ENCODE data around the gene NELL2.

NELL2 gene

GRCh38 chr12:44647917-44648690 lies 228.0 kb downstream of the NELL2 start:
- Mint-ChIP-seq H3K9me3 (no peaks in the 10 kb centered on the region), H3K27ac (no peak overlapping the region), H3K27me3 (no peaks in the 10 kb centered on the region), H3K4me1 (ENCODE audit: low read depth in 2 of 2) (no peaks in the 10 kb centered on the region), H3K36me3 (ENCODE audit: insufficient read depth) (no peaks in the 10 kb centered on the region), H3K4me3 (no peak overlapping the region)
- no peak for DNase-seq
- ATAC-seq (replicated peaks) = no peak

GRCh38 chr12:44640427-44641190 lies 235.5 kb downstream of the NELL2 start:
- H3K27ac Mint-ChIP-seq = no peak overlapping the region
- no peaks in the 10 kb centered on the region for H3K9me3 Mint-ChIP-seq
- no peaks in the 10 kb centered on the region for H3K36me3 Mint-ChIP-seq (ENCODE audit: insufficient read depth)
- DNase-seq = no peak
- no peak overlapping the region for H3K4me3 Mint-ChIP-seq
- H3K4me1 Mint-ChIP-seq (ENCODE audit: low read depth in 2 of 2) = no peaks in the 10 kb centered on the region
- no peaks in the 10 kb centered on the region for H3K27me3 Mint-ChIP-seq
- no peak for ATAC-seq (replicated peaks)

GRCh38 chr12:44637875-44638274 lies 238.2 kb downstream of the NELL2 start:
- H3K36me3 Mint-ChIP-seq (ENCODE audit: insufficient read depth) = no peaks in the 10 kb centered on the region
- no peak overlapping the region for H3K27ac Mint-ChIP-seq
- H3K9me3 Mint-ChIP-seq = peaks cover 0 to 3% of the 10 kb centered on the region in 2 donors
- no peak overlapping the region for H3K4me3 Mint-ChIP-seq
- H3K27me3 Mint-ChIP-seq = no peaks in the 10 kb centered on the region
- ATAC-seq (replicated peaks) = no peak
- DNase-seq = no peak
- H3K4me1 Mint-ChIP-seq (ENCODE audit: low read depth in 2 of 2) = no peaks in the 10 kb centered on the region

- H3K36me3 Mint-ChIP-seq (ENCODE audit: insufficient read depth) = no peaks in the 10 kb centered on the region
- no peaks in the 10 kb centered on the region for H3K27me3 Mint-ChIP-seq
- H3K4me3 Mint-ChIP-seq = no peak overlapping the region
- H3K9me3 Mint-ChIP-seq = no peaks in the 10 kb centered on the region
- no peak for ATAC-seq (replicated peaks)
- H3K27ac Mint-ChIP-seq = no peak overlapping the region
- no peak for DNase-seq
- H3K4me1 Mint-ChIP-seq (ENCODE audit: low read depth in 2 of 2) = no peaks in the 10 kb centered on the region
Observed at GRCh38 chr12:44628180-44628579, 247.9 kb downstream of the NELL2 start.

- no peaks in the 10 kb centered on the region for H3K4me1 Mint-ChIP-seq (ENCODE audit: low read depth in 2 of 2)
- no peak overlapping the region for H3K4me3 Mint-ChIP-seq
Observed at GRCh38 chr12:44627387-44628166, 248.5 kb downstream of the NELL2 start.

GRCh38 chr12:44626883-44627282 lies 249.2 kb downstream of the NELL2 start:
- no peaks in the 10 kb centered on the region for H3K36me3 Mint-ChIP-seq (ENCODE audit: insufficient read depth)
- H3K9me3 Mint-ChIP-seq = no peaks in the 10 kb centered on the region
- no peak overlapping the region for H3K27ac Mint-ChIP-seq
- no peaks in the 10 kb centered on the region for H3K27me3 Mint-ChIP-seq
- ATAC-seq (replicated peaks) (no peak), DNase-seq (no peak)
- H3K4me1 Mint-ChIP-seq (ENCODE audit: low read depth in 2 of 2) = no peaks in the 10 kb centered on the region
- H3K4me3 Mint-ChIP-seq = no peak overlapping the region

More at GRCh38 chr12:44627387-44628166, 248.5 kb downstream of the NELL2 start:
- no peaks in the 10 kb centered on the region for H3K36me3 Mint-ChIP-seq (ENCODE audit: insufficient read depth)
- ATAC-seq (replicated peaks) (no peak), DNase-seq (no peak)
- no peaks in the 10 kb centered on the region for H3K27me3 Mint-ChIP-seq
- no peak overlapping the region for H3K27ac Mint-ChIP-seq
- H3K9me3 Mint-ChIP-seq = no peaks in the 10 kb centered on the region

- no peaks in the 10 kb centered on the region for H3K4me1 Mint-ChIP-seq (ENCODE audit: low read depth in 2 of 2)
- H3K9me3 Mint-ChIP-seq = no peaks in the 10 kb centered on the region
- no peak for ATAC-seq (replicated peaks)
- H3K27ac Mint-ChIP-seq = no peak overlapping the region
- no peak overlapping the region for H3K4me3 Mint-ChIP-seq
- H3K27me3 Mint-ChIP-seq = no peaks in the 10 kb centered on the region
- DNase-seq = no peak
- no peaks in the 10 kb centered on the region for H3K36me3 Mint-ChIP-seq (ENCODE audit: insufficient read depth)
Observed at GRCh38 chr12:44618946-44619345, 257.2 kb downstream of the NELL2 start.

GRCh38 chr12:44616402-44616801 lies 259.7 kb downstream of the NELL2 start:
- Mint-ChIP-seq H3K4me3 (no peak overlapping the region), H3K27ac (no peak overlapping the region), H3K36me3 (ENCODE audit: insufficient read depth) (no peaks in the 10 kb centered on the region), H3K4me1 (ENCODE audit: low read depth in 2 of 2) (no peaks in the 10 kb centered on the region), H3K9me3 (no peaks in the 10 kb centered on the region), H3K27me3 (no peaks in the 10 kb centered on the region)
- no peak for DNase-seq
- ATAC-seq (replicated peaks) = no peak

- Mint-ChIP-seq H3K27ac (no peak overlapping the region), H3K9me3 (no peaks in the 10 kb centered on the region), H3K27me3 (no peaks in the 10 kb centered on the region), H3K4me3 (no peak overlapping the region), H3K36me3 (ENCODE audit: insufficient read depth) (peaks cover 7% of the 10 kb centered on the region), H3K4me1 (ENCODE audit: low read depth in 2 of 2) (no peaks in the 10 kb centered on the region)
- ATAC-seq (replicated peaks) (no peak), DNase-seq (no peak)
Observed at GRCh38 chr12:44611538-44611937, 264.6 kb downstream of the NELL2 start.

- Mint-ChIP-seq H3K27ac (no peak overlapping the region), H3K4me3 (no peak overlapping the region), H3K27me3 (no peaks in the 10 kb centered on the region), H3K4me1 (ENCODE audit: low read depth in 2 of 2) (no peaks in the 10 kb centered on the region), H3K36me3 (ENCODE audit: insufficient read depth) (no peaks in the 10 kb centered on the region), H3K9me3 (no peaks in the 10 kb centered on the region)
- ATAC-seq (replicated peaks) (no peak), DNase-seq (no peak)
Observed at GRCh38 chr12:44603701-44604100, 272.4 kb downstream of the NELL2 start.

GRCh38 chr12:44592626-44593025 lies 283.5 kb downstream of the NELL2 start:
- Mint-ChIP-seq H3K9me3 (no peaks in the 10 kb centered on the region), H3K27me3 (no peaks in the 10 kb centered on the region), H3K36me3 (ENCODE audit: insufficient read depth) (no peaks in the 10 kb centered on the region), H3K4me3 (no peak overlapping the region), H3K4me1 (ENCODE audit: low read depth in 2 of 2) (no peaks in the 10 kb centered on the region), H3K27ac (no peak overlapping the region)
- DNase-seq (no peak), ATAC-seq (replicated peaks) (no peak)

- H3K36me3 Mint-ChIP-seq (ENCODE audit: insufficient read depth) = no peaks in the 10 kb centered on the region
- DNase-seq (no peak), ATAC-seq (replicated peaks) (no peak)
- no peaks in the 10 kb centered on the region for H3K9me3 Mint-ChIP-seq
- no peaks in the 10 kb centered on the region for H3K4me1 Mint-ChIP-seq (ENCODE audit: low read depth in 2 of 2)
- no peaks in the 10 kb centered on the region for H3K27me3 Mint-ChIP-seq
- H3K4me3 Mint-ChIP-seq = no peak overlapping the region
- no peak overlapping the region for H3K27ac Mint-ChIP-seq
Observed at GRCh38 chr12:44589697-44590096, 286.4 kb downstream of the NELL2 start.

- Mint-ChIP-seq H3K27me3 (no peaks in the 10 kb centered on the region), H3K4me3 (no peak overlapping the region), H3K36me3 (ENCODE audit: insufficient read depth) (no peaks in the 10 kb centered on the region), H3K4me1 (ENCODE audit: low read depth in 2 of 2) (no peaks in the 10 kb centered on the region), H3K27ac (no peak overlapping the region), H3K9me3 (no peaks in the 10 kb centered on the region)
- DNase-seq (no peak), ATAC-seq (replicated peaks) (no peak)
Observed at GRCh38 chr12:44588651-44589050, 287.5 kb downstream of the NELL2 start.

All from effector memory CD8-positive, alpha-beta T cell (primary cell).